Measurements from ENCODE around the gene EXOC1L.
"Not testable (repeated sequence)": the region's sequence is repeated elsewhere in the genome, so short reads cannot be mapped to it uniquely, and the experiment has no call there.

Gene EXOC1L

GRCh38 chr4:55838952-55839351, 19.4 kb downstream of the EXOC1L start:
- DNase-seq: no peak

- no peak for DNase-seq
These were observed 21.4 kb downstream of the EXOC1L start for GRCh38 chr4:55840956-55841355.

DNA sequence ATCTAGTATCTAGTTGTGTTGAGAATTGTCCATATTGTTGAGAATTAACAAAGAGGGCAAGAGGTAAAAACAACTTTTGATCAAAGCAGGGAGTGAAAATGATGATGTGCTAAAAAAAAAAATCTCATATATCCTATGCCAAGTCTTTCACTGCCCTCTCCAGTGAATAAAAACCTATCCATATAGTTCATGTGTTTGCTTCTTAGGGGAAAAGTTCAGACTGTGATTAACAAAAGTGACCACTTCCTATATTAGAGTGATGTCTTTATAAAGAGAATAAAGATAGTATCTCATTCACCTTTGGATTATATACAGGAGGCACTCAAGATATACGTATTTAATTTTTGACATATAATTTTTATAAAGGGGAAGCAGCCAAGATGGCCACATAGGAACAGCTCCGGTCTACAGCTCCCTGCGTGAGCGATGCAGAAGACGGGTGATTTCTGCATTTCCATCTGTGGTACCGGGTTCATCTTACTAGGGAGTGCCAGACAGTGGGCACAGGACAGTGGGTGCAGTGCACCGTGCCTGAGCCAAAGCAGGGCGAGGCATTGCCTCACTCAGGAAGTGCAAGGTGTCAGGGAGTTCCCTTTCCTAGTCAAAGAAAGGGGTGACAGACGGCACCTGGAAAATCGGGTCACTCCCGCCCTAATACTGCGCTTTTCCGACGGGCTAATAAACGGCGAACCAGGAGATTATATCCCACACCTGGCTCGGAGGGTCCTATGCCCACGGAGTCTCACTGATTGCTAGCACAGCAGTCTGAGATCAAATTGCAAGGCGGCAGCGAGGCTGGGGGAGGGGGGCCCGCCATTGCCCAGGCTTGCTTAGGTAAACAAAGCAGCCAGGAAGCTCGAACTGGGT, 22.0 kb downstream of the EXOC1L start:
- peak in 1 of 2 experiments; percentile 2 for DNase-seq

- not testable (repeated sequence) for DNase-seq
These were observed 22.7 kb downstream of the EXOC1L start for GRCh38 chr4:55842312-55842711.

- no peak for DNase-seq
These were observed 30.1 kb downstream of the EXOC1L start for GRCh38 chr4:55849724-55850123.

DNA sequence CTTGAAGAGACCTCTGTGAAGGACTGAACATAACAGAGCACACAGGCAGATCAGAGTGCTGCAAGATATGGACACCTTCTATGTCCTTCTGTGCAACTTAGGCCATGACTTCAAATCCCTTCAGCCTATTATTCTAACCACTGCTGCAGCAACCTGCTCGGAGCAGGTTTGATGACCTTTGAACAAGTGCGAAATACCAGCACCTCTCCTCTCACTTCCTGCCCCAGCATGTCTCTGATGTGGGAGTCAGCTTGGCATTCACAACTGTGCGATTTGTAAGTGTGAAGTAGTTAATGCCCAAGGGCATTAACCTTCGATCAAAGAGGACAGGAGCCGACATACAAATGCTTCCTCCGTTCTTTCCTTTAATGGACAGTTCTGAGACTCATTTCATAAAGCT, 32.3 kb downstream of the EXOC1L start:
- no peak for DNase-seq

DNA sequence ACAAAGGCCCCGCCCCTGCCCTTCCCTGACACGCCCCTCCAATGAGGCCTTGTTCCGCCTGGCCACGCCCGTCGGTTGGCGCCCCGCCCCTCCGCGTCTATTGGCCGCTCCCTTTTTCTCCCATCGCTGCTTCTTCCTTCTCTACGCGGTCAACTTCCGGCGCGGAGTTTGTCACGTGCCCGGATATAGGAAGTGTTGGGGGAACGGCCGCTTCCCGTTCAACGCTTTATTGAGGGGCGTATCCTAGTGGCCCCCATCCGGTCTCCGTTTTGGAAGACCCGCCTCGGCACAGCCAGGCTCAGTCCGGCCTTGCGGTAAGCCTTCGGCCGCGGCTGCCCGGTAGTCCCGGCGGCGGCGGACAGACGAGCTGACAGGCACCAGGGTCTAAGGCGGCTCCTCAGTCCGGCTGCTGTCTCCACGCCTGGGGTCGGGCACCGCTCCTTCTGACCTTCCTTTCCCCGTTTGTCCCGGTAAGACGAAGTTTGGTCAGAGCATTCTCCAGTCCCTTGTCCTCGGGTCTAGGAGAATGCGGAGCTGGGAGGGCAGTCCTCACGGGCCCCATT, 34.0 kb downstream of the EXOC1L start, which contains the start of gene EXOC1:
TSS of gene EXOC1 (plus strand) at position 165 of the 563 bp plus-strand sequence. CDS start 4,676 bp downstream, outside the sequence.
- DNase-seq: peak; percentile 94 to 96

DNA sequence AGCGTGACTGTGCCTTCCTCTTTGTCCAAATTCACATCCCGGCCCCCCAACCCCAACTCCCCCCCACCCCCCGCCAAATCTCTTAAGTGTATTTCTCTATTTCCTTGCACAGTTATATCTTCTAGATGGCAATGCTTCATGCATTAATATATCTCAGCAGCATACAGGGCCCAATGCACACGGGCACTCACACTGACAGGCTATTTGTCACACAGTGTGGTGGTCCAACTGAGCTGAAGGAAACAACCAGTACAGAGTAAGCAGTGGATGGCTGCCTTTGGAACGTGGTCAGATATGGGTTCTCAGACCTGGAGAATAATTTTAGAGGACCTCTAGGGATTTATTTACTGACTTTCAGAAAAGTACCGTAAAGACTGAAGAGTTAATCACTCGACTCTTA, 34.5 kb downstream of the EXOC1L start:
- no peak for DNase-seq

DNA sequence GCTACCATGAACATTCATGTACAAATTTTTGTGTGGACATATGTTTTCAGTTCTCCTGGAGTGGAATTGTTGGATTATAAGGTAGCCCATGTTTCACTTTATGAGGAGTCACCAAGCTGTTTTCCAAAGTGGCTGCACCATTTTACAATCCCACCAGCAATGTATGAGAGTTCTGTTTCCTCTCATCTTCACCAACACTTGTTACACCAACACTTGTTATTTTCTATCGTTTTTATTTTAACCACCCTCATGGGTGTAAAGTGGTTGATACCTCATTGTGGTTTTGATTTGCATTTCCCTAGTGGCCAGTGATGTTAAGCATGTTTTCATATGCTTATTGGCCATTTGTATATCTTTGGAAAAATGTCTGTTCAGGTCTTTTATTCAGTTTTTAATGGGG, 38.0 kb downstream of the EXOC1L start:
- DNase-seq: no peak

DNA sequence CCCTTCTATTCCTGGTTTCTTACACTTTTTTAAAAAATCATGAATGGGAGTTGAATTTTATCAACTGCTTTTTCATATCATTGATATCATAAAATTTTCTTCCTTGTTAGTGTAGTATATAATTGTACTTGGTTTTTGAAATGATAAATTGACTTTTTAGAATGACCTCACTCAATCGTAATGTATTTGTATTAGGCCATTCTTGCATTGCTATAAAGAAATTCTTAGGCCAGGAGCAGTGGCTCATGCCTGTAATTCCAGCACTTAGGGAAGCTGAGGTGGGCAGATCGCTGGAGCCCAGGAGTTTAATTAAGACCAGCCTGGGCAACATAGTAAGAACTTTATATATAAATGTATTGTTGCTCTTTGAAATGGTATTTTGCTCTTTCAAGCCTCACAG, 40.1 kb downstream of the EXOC1L start:
- DNase-seq: no peak

DNA sequence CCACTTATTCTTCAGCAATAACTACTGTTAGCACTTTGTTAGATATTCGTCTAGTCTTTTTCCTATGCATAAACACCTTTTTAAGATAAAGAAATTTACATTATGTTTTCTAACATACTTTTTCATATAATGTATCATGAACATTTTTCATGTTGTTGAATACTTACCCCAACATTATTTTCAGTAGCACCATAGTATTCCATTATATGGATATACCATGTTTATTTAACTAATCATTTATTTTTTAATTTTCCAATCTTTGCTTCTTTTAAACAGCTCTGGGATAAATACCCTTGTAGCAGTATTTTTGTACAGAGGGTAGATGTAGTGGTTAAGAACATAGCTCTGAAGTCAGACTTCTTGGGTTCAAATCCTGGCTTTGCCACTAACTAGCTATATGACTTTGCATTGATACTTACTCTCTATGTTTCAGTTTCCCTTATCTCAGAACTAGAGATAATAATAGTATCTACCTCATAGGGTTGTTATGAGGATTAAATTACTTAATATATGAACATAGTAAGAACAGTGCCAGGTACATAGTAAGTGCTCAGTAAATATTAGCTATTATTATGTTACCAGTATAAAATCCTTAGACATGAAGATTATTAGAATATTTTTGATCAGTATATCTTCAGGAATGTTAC, 45.1 kb downstream of the EXOC1L start:
- DNase-seq: no peak

DNA sequence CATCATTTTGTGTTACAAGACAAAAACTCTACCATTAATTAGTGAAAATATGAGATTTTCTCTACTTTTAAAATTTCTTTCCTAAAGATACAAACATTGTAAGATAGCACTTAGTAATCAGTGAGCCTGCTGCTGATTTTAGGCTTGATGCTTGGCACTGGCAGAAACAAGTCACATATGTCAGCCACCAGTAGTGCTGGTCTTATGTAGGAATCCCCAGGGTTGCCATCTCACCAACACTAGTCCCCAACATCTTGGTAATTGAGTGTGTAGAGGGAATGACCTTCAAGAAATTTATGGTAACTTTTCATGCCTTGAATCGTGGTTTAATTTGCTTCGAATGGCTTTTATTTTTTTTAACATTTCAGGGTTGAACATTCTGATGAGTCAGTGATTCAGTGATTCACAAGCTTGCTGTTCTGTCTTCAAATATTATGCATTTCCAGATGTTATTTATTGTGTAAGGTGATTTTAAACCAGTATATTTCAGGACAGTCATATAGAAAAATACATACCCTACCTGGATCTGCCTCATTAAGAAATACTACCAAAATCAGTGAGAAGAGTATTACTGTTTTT, 45.7 kb downstream of the EXOC1L start:
- DNase-seq: no peak

DNA sequence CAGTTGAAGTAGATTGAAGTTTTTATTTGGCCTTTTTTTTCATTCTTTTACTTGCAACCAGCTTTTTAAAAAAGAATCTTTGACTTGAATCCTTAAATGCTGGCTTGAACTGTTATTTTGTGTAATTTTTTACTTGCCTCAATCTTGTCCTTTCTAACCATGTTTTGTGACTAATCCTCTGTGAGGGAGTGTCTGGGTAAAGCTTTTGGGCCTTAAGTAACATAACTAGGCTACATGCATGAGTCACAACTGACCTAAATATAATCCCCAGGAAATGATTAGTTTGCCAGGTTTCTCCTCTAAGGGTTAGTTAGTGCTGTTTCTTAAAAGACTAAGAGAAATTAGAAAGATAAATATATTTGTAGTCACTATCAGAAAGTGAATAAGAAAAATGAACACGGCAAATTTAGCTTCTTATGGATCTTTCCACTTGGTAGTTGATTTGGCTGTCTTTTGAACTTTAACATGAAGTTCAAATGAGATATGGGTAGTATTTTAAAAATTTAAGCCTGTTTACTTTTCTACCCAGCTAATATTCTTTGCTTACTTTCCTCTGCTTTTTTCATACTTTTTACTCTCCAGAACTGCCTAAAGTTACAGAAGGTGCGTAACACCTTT, 46.8 kb downstream of the EXOC1L start:
- DNase-seq: no peak

DNA sequence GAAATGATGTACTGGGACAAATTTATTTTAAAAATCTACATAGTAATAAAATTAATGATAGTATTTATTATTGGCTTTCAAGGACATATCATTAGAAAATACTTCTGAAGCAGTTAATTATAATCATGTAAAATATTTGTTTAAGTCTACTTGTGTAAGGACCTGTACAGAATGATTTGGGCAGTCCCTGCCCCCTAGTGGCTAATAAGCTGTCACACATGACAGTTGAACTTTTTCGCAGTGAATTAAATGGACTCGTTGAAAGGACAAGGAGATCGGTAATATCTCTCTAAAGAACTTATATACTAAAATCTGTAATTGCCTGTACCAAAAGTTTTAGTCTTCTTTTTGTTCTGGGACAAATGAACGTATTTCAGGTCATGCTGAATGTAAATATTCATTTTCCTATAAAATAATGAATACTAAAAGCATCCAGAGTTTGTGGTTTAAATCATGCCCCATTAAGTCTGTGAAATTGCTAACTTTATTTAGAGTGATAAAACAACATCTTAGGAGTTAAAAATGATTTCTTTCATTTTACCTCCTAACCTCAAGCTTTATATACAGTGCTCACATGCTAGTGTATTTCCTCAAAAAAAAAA, 47.5 kb downstream of the EXOC1L start:
- DNase-seq: peak; percentile 45 to 69

DNA sequence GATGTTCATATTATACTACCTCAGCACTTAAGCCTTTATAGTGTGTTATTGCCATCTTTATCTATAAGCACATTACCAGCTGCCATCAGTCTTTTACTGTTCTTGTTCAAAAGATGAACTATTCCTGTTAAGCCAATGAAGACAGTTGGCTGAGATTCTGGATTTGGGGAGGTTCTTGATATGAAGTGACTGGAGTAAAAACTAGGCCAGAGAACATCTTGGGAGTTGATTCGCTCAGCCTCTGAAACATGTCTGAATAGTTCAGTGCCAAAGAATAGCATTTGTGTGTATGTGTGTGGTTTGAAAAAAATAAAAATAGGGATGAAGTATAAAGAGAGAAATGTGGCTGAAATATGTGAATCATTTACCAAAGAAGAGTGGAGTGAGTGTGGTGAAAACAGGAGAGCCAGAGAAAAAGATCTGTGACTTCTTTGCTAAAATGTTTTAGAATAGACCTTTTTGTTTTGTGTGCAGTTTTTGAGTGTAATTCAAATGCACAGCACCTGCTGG, 49.0 kb downstream of the EXOC1L start:
- no peak for DNase-seq

DNA sequence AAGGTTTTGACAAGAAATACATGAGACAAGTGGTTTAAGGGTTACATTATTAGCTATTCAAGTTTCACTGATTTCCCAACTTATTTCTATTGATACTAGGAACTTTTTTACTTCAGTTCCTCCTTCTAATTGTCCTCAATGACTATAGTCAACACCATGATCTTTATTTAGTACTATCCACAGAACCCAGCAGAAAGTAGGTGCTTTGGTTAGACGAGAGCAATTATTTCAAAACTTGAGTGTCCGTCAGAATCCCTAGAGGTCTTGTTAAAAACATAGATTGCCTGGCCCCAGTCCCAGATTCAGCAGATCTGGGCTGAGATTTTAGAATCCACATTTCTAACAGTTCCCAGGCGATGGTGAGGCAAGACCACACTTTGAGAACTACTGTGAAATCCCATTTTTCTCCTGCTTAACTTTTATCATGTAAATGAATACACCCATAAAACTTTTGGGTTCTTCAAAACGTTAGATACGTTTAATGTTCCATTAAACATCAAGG, 51.8 kb downstream of the EXOC1L start:
- no peak for DNase-seq

GRCh38 chr4:55874831-55875230, 55.2 kb downstream of the EXOC1L start:
- DNase-seq: no peak

DNA sequence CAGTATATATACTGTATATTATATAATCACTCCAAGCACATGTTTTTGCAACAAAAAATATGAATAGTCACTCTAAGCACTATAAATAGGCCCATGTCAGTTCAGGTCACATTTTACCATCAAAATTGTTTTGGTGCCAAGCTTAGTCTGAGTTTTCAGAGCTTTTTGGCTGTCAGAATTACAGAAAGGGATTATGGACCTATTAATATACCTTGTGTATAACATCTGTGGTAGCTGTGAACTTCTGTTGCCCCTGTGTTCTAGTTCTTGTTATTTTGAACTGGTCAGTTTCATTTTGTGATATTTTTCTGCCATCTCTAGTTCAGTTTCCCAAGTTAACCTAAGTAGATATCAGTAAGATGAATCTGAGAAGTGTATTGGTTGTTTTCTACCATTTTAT, 56.8 kb downstream of the EXOC1L start:
- no peak for DNase-seq

GRCh38 chr4:55879224-55879623, 59.6 kb downstream of the EXOC1L start:
- DNase-seq: no peak

DNA sequence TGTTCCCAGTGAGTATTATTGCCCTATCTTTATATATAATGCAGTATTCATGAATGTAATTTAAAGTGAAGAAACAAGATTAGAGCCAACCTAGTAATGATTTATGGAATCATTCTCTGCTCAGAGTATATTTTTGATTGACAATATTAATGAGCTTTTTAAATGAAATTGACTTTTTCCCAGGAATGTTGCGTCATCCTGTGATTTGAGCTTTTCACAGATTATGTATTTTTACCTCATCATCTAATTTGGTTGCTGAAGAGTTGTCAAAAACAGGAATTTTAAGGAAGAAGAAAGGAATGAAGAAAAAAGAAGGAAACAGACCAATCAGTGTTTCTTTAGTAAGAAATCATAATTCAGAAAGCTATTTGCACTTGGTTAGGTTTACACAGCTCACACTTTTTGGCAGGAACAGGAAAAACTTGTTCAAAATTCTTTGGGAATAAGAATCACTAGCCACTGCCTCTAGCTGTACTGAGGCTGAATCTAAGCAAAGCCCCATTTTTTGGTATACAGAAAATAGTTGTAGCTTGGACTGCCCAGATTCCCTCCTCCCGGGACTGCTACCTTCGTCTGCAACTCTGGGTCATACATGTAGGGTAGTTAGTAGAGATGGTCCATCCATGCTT, 61.2 kb downstream of the EXOC1L start:
- DNase-seq: no peak

DNA sequence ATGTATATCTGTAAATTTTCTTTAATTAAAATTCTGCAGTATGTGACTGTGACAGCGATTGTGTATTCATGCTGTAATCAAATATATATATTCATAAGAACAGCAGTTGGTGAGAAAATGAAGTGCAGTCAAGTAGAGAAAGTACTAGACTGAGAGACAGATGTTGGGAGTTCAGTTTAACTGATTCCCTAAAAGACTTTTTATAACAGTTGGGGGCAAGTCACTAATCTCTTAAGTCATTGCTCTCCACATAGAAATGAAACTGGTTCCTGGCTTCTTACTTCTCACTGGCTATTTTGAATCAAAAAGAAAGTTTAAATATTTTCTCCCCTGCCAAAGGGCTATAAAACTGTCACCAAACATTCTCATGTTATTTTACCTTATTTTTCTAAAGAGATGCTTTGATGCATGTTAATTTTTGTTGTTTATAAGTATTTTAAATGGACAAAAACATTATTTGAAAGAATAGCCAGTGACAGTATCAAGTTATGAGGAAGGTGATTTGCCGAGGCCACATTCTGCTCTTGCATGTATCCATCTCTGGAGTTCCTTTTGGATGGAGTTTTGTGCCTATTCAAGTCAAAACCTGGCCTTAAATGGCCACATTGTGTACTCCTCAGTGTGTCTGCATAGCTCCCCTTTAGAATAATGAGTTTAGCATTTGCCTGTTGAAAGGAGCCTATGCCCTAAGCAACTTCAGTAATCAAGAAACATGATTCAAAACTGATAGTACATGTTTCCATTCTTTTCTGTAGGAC, 64.7 kb downstream of the EXOC1L start:
- no peak for DNase-seq

All from NCI-H2081 (cell line).